COLO829 (cell line): ENCODE results near the gene ZCRB1.
"Not testable (repeated sequence)": the region's sequence is repeated elsewhere in the genome, so short reads cannot be mapped to it uniquely, and the experiment has no call there.

ENCODE experiments used
- DNase-seq: peaks from one replicate; pipeline ENCODE4 v3.0.0; 2012; ENCODE audit warnings: low spot score

Gene ZCRB1, protein sequence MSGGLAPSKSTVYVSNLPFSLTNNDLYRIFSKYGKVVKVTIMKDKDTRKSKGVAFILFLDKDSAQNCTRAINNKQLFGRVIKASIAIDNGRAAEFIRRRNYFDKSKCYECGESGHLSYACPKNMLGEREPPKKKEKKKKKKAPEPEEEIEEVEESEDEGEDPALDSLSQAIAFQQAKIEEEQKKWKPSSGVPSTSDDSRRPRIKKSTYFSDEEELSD

GRCh38 chr12:42325653-42326474 lies at the start of gene ZCRB1, which contains the start of gene PPHLN1:
TSS of gene ZCRB1 (minus strand) at chr12:42326094. CDS start at chr12:42324102, 1,992 bp downstream.
TSS of gene PPHLN1 (plus strand) at chr12:42326167. CDS start at chr12:42335903, 9,736 bp downstream.
- peak; percentile 80 for DNase-seq

- DNase-seq = no peak
Observed at GRCh38 chr12:42373669-42374068, 47.8 kb upstream of the ZCRB1 start.

DNA sequence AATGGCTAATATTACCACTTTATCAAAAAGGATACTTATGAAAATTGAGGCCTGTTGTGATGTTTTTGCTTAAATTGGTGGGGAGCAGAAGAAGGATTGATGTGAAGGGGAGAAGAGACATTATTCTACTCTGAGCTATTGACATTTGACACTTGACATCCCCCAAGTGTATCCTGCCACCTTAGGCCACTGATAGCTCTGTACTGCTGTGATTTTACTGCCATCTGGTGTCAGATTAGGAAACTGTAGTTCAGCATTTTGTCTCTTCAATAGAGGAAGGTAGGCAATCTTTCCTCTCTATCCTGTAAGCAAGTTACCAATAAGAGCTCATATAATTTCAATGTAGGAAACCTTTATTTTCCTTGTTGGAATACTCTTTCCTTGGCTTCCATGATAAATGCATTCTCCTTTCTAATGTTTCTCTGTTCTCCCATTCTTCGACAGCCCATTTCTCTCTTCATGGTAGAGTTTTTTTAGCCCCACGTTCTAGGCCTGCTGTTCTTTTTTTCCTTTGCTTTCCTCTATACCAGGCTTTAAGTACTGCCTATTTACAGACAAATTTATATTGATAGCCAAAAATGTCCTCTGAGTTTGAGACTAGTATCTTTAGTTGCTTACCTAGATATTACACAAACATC lies 46.4 kb upstream of the ZCRB1 start:
- DNase-seq = peak; percentile 35

- DNase-seq = no peak
Observed at GRCh38 chr12:42370013-42370412, 44.1 kb upstream of the ZCRB1 start.

GRCh38 chr12:42365486-42365885 lies 39.6 kb upstream of the ZCRB1 start:
- no peak for DNase-seq

DNA sequence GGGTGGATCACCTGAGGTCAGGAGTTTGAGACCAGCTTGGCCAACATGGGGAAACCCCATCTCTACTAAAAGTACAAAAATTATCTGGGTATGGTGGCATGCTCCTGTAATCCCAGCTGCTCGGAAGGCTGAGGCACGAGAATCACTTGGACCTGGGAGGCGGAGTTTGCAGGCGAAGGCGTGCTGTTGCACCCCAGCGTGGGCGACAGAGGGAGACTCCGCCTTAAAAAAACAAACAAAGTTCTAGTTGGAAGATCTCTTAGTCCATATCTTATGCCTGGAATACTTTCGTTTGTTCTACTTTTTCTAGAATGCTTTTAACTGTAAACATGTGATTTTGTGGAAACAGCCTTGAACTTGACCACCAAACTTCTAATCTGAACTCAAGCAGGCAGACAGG lies 38.8 kb upstream of the ZCRB1 start:
- DNase-seq = no peak

DNA sequence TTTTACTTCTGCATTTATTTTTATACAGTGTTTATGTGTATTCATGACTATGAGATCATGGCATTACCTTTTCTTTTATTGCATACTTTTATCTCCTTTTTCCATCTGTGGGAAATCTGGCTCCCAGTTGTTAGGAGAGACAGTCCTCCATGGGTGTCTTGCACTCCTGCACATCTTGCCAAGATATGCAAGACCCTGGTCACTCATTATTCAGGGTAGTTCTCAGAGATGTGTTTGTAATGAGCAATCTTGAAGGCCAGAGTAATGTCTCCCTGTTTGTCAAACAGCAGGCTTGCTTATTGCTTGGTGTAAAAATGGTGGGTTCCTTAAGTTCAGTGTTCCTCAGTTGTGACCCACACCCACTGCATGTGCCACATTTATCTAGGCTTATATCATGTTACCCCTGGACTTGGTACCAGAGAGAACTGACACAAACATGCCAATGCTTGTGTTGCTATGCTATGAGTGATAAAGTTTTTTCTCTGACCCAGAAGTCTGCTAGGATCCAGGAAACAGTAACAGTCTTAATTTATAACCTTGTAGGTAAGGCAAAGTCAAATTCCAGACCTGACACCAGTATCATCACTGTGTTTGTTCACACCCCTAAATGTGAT lies 36.9 kb upstream of the ZCRB1 start:
- no peak for DNase-seq

DNA sequence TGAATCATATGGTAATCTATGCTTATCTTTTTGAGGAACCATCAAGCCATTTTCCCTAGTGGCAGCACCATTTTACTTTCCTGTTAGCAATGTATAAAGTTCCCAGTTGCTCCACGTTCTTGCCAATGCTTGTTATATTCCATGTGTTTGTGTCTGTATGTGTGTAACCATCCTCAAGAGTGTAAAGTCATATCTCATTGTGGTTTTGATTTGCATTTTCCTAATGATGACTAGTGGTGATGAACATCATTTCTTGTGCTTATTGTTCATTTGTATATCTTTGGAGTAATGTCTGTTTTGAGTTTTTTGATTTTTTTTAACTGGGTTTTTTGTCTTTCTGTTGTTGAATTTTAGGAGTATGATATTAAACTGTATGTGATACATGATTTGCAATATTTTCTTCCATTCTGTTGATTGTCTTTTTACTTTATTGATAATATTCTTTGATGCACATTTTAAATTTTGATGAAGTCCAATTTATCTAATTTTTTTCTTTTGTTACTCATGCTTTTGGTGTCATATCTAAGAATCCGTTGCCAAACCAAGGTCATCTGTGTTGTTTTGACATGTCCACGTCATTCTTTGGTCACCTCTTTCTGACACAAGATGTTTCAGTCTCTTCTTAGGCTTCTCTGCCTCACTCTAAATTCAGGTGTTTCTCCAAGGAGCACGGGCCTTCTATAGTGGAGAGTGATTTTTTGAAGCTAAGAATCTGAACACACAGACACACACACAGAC lies 36.2 kb upstream of the ZCRB1 start:
- no peak for DNase-seq

GRCh38 chr12:42360747-42361403 lies 35.0 kb upstream of the ZCRB1 start:
- DNase-seq = no peak

DNA sequence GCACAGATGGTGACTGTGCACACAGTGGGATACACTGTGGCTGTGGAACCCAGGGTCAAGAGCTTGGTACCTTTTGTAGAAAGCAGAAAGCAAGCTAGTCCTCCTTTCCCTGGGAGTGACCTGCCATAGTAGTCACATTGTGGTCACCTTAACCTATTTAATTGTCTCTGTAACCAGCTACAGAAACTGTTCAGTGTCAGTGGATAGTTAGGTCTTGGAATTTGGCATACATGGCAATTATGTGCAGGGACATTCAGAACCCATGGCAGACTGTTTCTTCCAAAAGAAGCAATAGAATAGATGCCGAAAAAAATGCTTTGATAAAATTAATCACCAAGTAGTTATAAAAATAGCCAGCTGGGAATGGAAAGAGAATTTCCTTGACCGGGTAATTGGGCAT lies 30.4 kb upstream of the ZCRB1 start:
- no peak for DNase-seq

- DNase-seq = not testable (repeated sequence)
Observed at GRCh38 chr12:42350021-42350407, 24.1 kb upstream of the ZCRB1 start.

- not testable (repeated sequence) for DNase-seq
Observed at GRCh38 chr12:42349119-42350020, 23.5 kb upstream of the ZCRB1 start.

DNA sequence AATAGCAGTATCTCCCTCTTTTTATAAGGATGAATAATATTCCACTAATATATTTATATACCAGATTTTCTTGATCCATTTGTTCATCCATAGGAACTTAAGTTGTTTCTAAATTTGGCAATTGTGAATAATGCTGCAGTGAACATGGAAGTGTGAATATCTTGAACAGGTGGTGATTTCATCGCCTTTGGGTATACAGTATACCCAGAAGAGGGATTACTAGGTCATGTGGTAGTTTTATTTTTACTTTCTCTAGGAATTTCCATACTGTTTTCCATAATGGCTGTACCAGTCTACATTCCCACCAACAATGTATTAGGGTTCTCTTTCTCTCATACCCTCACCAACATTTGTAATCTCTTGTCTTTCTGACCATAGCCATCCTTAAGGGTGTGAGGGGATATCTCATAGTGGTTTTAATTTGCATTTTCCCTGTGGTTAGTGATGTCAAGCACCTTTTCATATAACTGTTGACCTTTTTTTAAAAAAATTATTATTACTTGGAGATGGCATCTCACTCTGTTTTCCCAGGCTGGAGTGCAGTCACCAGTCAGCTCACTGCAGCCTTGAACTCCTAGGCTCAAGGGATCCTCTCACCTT lies 20.6 kb upstream of the ZCRB1 start:
- DNase-seq = no peak

GRCh38 chr12:42343721-42344120 lies 17.8 kb upstream of the ZCRB1 start:
- no peak for DNase-seq

DNA sequence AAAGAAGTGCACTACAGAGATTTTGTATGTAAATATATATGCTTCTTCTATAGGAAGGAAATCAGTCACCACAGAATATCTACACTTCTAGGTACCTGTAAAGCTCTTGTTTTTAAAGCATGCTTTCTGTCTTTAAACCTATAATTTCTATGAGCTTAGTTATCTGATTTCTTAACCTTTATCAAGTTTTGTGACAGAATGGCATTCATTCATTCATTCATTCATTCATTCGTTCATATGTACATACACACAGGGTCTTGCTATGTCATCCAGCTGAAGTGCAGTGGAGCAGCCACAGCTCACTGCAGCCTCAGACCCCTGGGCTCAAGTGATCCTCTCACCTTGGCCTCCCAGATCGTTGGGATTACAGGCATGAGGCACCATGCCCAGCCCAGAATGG lies 16.1 kb upstream of the ZCRB1 start:
- no peak for DNase-seq

GRCh38 chr12:42338280-42338679 lies 12.4 kb upstream of the ZCRB1 start:
- DNase-seq = no peak

DNA sequence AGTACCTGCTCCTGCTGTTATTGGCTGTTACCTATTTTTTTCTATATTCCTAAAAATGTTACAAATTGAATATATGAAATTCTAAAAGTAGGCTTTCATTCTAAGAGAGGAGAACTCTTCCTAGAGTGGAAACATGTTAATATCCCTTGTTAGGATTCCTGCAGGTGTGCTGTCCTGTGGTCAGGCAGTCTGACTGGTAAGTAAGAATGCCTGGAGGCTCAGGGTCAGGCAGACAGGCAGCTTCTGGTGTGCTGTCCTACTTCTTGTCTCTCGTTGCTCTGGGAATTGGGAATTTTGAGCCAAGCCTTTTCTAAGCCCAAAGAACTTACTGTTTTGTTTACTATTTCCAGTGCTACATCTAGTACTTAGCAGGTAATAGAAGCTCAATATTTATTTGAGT lies 10.4 kb upstream of the ZCRB1 start:
- DNase-seq = no peak

- DNase-seq = peak; percentile 56
Observed at GRCh38 chr12:42332301-42333285, 6.7 kb upstream of the ZCRB1 start.

- not testable (repeated sequence) for DNase-seq
Observed at GRCh38 chr12:42330097-42330496, 4.2 kb upstream of the ZCRB1 start.
